Epithelial cell of proximal tubule (primary cell): ENCODE results near the gene ANXA2R. TPM values are rescaled to one million over a fixed set of nuclear protein-coding genes. Genes with fewer than 3 reads are reported as not detected.

Experiments
- DNase-seq: peaks from one replicate; pipeline ENCODE4 v3.0.0-alpha.2; 2011; ENCODE audit warnings: low read depth
- H3K4me3 ChIP-seq: 2 replicates; pipeline ENCODE4 v1.5.1; 2011; ENCODE audit warnings: low read depth, mild to moderate bottlenecking, low read length
- CTCF ChIP-seq: conservative IDR thresholded peaks from 2 replicates; pipeline ENCODE4 v1.5.1; 2012; ENCODE audit warnings: low read depth, mild to moderate bottlenecking, low read length
- total RNA-seq: library from RNA; depleted of rRNA; stranded (reverse); fragments of >200 nt; gene quantifications from 2 replicates; pipeline ENCODE4 v1.2.3, GENCODE V29; 2015

ANXA2R gene
- total RNA-seq, 1 donor from 2014 or later, result 0.35 TPM

DNA sequence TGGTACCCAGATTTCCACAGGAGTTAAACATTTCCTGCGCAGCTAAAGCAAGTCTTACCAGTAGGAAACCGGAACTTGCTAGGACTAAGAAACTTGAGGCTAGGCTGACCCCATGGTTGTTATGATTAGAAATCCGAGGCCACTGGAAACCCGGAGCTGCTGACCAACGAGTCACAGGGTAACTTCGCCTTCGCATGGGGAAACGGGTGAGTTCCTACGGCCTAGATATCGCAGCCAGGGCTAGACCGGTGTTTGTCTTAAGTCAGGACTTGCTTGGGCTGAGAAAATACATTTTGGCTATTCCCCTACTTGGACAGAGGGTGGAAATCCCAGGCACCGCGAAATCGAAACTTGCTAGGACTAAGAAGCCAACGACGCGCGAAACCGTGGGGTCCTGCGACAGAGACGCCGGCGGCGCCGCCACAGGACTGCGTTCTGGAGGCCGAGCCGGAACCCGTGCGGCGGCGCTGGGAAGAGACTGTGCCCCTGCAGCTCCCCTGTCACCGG is 1.6 kb upstream of the ANXA2R start:
- DNase-seq, result no peak
- peak; percentile 1 for TF ChIP-seq CTCF

GRCh38 chr5:43041110-43041668 is 1.1 kb upstream of the ANXA2R start:
- DNase-seq, result no peak

More for the DNA sequence above, 1.6 kb upstream of the ANXA2R start:
- H3K4me3 ChIP-seq, result peak overlapping the region; percentile 68

DNA sequence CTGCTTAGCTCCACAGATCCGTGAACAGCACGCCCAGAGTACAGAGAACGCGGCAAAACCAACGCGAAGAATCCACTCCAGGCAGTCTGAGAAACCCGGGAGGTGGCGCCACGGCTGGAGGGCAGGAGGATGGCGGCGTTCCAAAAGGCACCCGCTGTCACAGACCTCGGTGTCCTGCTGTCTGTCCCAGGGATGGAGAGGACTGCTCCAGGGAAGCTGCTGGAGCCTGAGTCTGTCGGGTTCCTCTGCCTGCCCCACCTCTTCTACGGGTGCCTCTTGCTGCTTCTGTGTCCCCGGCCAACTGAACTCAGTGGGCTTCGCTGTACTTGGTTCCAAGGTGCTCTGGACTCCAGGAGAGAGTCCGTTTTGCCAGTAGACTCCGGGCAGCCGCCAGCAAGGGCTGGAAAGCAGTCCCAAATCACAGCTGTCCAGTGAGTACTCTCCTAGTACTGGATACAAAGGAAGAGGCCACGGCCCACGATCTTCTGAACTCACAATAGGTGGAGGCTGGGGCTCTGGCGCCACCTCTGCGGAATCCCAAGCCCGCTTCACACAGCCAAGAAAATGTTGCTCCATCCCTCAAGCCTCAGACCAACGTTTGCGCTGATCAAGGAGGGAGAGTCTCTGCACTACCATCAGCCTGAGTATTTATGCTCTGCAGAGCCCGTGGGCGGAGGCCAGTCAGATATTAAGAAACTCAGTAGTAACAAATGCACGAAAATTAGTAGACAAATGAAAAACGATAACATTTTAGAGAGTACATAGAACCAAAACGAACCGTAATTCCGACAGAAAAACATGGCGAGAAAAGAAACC is 440 bp downstream of the ANXA2R start:
- DNase-seq, result no peak
- H3K4me3 ChIP-seq, result peak overlapping the region; percentile 68
- peak; percentile 20 for TF ChIP-seq CTCF

More at GRCh38 chr5:43041110-43041668, 1.1 kb upstream of the ANXA2R start:
- no peak for TF ChIP-seq CTCF
- peak overlapping the region; percentile 68 for H3K4me3 ChIP-seq

GRCh38 chr5:43039152-43039470 is 1.0 kb downstream of the ANXA2R start:
- DNase-seq, result no peak
- no peak for TF ChIP-seq CTCF
- peak overlapping the region; percentile 68 for H3K4me3 ChIP-seq

DNA sequence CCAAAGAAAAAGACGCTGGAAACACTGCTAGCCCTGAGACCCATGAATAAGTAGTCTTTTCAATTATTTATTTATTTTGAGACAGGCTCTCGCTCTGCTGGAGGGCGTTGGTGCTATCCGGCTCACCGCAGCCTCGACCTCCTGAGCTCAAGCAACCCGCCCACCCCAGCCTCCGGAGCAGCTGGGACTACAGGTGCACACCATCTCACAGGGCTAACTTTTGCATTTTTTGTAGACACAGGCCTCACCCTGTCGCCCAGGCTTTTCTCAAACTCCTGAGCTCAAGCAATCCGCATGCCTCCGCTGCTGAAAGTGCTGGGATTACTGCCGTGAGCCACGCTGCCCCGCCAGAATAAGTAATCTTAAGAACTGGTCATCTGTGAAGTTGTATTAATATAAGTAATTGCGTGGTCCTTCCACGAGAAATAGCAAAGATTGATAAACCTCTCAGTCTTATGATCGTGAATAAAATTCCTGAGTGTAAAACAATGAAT is 1.6 kb downstream of the ANXA2R start:
- peak overlapping the region; percentile 55 for H3K4me3 ChIP-seq
- no peak for TF ChIP-seq CTCF

DNA sequence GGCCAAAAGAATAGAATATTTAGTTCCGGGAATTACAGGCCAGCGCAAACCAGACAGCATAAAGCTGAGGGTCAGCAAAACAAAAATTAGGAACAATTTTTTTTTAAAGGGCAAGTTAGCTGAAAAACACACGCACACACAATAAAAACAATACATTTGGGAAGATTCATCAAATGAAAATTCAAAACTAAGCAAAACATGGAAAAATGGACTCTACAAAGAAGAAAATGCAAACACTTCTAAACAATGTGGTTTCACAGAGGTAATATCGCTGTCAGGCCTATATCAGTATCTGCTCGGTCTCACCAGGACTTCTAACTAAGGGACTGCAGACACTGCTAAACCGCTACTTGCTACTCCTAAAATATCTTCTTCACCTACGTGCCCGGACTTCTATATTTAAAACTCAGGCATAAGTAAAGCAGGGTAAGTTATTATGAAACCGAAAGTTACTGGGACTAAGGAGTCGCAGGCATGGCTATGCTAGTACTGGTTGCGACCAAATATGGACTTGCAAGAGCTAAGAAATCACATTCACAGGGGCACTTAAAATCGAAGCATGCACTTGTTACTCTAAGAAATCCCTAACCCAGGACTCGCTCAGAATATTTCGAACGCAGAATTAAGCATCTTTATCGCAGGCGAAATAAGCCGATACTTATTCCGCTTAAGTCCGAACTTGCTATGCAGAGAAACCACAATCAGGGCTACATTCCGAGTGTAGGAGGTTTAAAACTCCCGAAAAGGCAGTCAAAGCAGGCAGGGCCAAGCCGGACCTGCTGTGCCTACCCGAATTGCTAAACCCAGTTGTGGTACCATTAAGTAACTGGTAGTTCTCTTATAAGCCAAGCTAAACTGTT is 2.3 kb downstream of the ANXA2R start:
- H3K4me3 ChIP-seq, result peak overlapping the region; percentile 55
- TF ChIP-seq CTCF, result no peak
- no peak for DNase-seq

More for the DNA sequence above, 1.6 kb downstream of the ANXA2R start:
- no peak for DNase-seq
